ENCODE data around the gene TCL1B.

TCL1B gene

GRCh38 chr14:95667249-95667693 lies 19.0 kb upstream of the TCL1B start:
- DNase-seq: no peak

DNA sequence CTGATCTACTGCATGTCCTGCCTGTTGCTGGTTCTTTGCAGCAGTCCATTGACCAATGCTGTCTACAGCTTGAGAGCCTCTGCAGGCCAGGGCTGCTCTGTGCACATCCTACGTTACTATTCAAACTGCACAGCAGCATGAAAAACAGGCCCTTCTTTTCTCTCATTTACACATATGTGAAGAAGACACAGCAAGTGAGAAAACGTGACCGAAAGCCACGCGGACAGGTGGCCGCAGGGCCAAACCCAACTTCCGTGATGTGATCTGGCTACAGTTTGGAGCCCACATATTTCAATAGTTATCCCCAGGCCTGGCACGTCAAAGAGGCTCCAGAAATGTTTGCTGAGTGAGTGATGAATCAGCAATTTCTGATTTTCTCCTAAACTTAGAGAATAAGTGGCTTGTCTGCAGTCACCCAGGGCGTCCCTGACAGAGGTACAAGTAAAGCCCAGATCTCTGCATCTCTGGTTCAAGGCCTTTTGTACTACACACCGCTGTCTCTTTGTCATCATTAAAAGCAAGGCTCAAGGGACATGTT lies 17.9 kb upstream of the TCL1B start:
- DNase-seq: no peak

GRCh38 chr14:95674613-95675012 lies 11.6 kb upstream of the TCL1B start:
- DNase-seq: no peak

GRCh38 chr14:95675486-95675885 lies 10.7 kb upstream of the TCL1B start:
- no peak for DNase-seq

- DNase-seq: no peak
Observed at GRCh38 chr14:95677179-95677835, 8.9 kb upstream of the TCL1B start.

GRCh38 chr14:95679148-95679815 lies 6.9 kb upstream of the TCL1B start:
- DNase-seq: no peak

GRCh38 chr14:95679998-95680735 lies 6.1 kb upstream of the TCL1B start:
- no peak for DNase-seq

DNA sequence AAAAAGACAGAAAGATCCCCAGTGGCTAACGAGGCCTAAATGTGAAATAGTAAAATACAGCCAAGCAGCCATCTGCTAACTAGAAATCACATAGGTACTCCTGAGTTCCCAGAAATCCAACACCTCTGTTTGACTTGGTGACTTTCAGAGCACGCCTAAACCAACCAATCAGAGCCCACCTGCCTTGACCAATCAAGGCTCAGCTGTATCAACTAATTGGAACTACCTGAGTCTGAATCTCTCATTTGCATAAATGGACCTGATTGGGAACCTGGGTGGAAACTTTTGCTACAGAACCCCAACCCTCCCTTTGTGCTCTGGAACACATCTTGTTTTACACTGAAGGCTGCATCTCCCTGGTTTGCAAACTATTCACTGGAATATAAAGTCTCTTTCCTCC lies 5.1 kb upstream of the TCL1B start:
- no peak for DNase-seq

DNA sequence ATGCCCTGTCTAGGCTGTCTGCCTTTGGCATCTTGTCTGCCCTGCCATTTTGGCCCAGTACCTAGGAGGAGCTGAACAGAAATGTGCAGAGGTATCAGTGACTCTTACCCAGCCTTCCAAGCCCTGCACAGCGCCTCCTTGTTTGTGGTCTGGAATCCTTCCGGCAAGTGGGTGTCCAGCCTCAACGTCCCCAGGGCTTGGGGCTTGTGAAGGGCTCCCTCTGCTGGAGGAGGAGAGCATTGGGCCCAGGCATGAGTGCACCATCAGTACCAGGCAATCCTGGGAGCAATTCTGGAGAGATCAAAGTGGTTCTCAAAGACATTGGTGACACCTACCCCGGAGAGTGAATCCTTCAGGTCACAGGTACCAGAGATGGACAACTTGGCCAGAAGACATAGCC lies 2.4 kb upstream of the TCL1B start:
- DNase-seq: no peak

GRCh38 chr14:95686935-95687334 lies 709 bp downstream of the TCL1B start:
- DNase-seq: no peak

- no peak for DNase-seq
Observed at GRCh38 chr14:95689441-95689840, 3.2 kb downstream of the TCL1B start.

DNA sequence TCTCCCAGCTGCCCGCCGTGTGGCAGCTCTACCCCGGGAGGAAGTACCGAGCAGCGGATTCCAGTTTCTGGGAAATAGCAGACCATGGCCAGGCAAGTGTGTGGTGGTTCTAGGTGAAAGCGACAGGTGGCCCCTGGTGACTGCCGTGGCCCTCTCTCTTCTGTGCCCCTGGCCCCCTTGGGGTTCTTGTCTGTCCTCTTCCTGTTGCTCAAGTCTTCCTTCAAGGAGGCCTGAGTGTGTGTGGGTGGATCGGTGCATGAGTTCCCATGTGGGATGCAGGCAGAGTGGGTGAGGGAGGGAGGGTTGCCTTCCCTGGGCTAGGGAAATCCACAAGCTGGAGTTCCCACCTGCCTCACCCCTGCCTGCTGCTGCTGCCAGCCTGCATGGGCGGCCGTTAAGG lies 4.6 kb downstream of the TCL1B start:
- no peak for DNase-seq

GRCh38 chr14:95691591-95691990 lies 5.4 kb downstream of the TCL1B start:
- no peak for DNase-seq

- DNase-seq: no peak
Observed at GRCh38 chr14:95692109-95692508, 5.9 kb downstream of the TCL1B start.

- DNase-seq: no peak
Observed at GRCh38 chr14:95695051-95695450, 8.8 kb downstream of the TCL1B start.

DNA sequence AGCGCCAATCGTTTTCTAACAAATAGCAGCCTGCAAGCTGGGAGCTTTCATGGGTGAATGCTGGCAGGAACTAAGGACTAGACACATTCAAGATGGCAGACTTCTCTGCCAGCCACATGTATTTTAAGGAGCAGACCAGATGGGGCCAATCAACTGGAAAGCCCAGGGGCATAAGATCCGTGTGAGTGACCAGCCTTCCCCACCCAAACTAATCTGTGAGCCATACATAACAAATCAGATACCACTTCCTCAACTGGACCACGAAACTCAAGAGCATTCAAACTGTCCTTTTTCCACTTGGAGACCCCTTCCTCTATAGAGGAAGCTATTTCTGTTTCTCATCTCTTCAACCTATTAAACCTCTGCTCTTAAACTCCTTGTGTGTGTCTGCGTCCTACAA lies 9.7 kb downstream of the TCL1B start:
- no peak for DNase-seq

- DNase-seq: no peak
Observed at GRCh38 chr14:95696741-95697140, 10.5 kb downstream of the TCL1B start.

- DNase-seq: no peak
Observed at GRCh38 chr14:95697764-95698163, 11.5 kb downstream of the TCL1B start.

GRCh38 chr14:95698287-95698686 lies 12.1 kb downstream of the TCL1B start:
- no peak for DNase-seq

- DNase-seq: no peak
Observed at GRCh38 chr14:95699412-95699811, 13.2 kb downstream of the TCL1B start.

DNA sequence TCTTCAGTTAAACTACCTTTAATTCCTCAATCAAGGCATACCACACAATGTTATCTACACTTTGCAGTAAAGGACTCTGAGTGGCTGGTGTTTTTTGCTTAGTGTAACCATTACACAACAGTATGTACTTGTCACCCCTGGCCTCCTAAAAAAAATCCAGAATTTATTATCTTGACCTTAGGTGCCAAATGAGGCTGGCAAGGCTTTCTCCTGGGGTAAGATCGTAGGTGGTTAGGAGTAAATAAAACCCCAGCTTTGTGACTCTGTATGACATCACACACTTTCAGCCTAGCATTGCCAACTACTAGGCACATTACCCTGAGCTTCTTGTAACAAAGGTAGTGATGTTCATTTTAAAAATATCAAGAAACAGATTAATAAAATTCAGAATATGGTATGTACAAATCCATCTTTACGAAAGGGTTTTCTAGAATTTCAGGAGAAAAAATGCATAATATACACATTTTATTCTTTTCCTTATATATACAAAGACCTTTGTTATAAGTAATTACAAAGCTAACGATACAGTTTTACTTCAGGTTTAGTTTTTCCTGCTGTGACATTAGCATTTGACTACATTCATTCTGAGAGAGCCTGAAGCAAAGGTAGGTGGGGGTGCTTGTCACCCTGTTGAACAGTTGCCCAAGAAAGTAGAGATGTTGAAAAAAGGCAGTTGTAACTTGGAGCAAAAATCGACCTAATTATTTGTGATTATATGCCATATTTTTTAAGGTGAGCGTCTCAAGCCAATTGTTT lies 14.2 kb downstream of the TCL1B start:
- DNase-seq: no peak

- no peak for DNase-seq
Observed at GRCh38 chr14:95701846-95702221, 15.6 kb downstream of the TCL1B start.

DNA sequence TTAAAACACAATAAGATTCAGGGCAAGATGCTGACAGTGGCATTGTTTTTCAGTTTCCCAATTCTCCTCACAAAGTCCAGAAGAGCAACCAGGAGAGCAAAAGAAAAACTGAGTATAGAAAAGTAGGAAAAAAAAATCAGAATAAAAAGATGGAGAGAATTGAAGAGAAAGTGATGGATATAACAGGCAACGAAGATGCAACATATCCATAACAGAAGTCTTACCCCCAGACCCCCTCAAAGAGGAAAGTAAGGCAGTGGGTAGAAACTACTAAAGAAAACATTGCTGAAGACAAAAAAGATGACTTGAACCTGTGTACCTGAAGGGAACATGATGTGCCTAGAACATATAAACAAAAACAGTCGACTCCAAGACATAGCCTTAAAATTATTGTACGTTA lies 17.1 kb downstream of the TCL1B start:
- no peak for DNase-seq
